Measurements from ENCODE around the gene SHISAL2A. TPM values are rescaled to one million over a fixed set of nuclear protein-coding genes. Genes with fewer than 3 reads are reported as not detected.

SHISAL2A gene
- polyA plus RNA-seq, 1 donor from 2014 or later, result not detected

DNA sequence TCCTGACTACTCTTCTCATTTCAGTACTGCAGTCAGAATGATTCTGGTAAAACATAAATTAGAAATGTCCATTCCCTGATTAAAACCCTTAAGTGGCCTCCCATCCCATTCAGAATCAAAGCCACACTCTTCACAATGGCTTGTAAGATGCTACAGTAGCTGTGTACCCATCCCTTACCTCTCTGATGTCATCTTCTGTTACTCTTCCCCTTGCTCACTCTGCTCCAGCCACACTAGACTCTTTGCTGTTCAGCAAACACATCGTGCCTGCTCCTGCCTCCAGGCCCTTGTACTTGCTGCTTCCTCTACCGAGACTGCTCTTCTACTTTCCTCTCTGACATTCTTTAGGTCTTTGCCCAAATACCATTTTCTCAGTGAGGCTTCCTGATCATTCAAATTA lies 35.1 kb upstream of the SHISAL2A start:
- Histone ChIP-seq H3K4me2 (ENCODE audit: low read length) (no peak overlapping the region), H3K27me3 (ENCODE audit: insufficient read depth, low read depth, low read length) (peaks cover 4% of the 10 kb centered on the region), H3K27ac (ENCODE audit: low read length) (no peak overlapping the region), H4K20me1 (ENCODE audit: insufficient read depth) (no peaks in the 10 kb centered on the region), H2AFZ (ENCODE audit: low read depth, low read length) (no peak overlapping the region), H3K9ac (ENCODE audit: low read length) (no peak overlapping the region), H3K4me3 (ENCODE audit: low read length) (no peak overlapping the region), H3K79me2 (replicated peaks; ENCODE audit: insufficient read depth, low read length) (no peaks in the 10 kb centered on the region), H3K36me3 (ENCODE audit: insufficient read depth, low read length) (no peaks in the 10 kb centered on the region), H3K9me3 (ENCODE audit: low read length) (no peaks in the 10 kb centered on the region), H3K9me2 (ENCODE audit: insufficient read depth, low read length) (no peaks in the 10 kb centered on the region), H3F3A (ENCODE audit: insufficient read depth, low read length, poor library complexity, severe bottlenecking) (no peaks in the 10 kb centered on the region)
- no peak for TF ChIP-seq EZH2 (IDR thresholded peaks at IDR 0.05; ENCODE audit: borderline replicate concordance, insufficient read depth, low read length, poor library complexity, severe bottlenecking)
- no peak for TF ChIP-seq POLR2AphosphoS5 (IDR thresholded peaks at IDR 0.05)
- TF ChIP-seq TAF1 (IDR thresholded peaks at IDR 0.05; ENCODE audit: low read depth), result no peak
- TF ChIP-seq, protein P1, sequence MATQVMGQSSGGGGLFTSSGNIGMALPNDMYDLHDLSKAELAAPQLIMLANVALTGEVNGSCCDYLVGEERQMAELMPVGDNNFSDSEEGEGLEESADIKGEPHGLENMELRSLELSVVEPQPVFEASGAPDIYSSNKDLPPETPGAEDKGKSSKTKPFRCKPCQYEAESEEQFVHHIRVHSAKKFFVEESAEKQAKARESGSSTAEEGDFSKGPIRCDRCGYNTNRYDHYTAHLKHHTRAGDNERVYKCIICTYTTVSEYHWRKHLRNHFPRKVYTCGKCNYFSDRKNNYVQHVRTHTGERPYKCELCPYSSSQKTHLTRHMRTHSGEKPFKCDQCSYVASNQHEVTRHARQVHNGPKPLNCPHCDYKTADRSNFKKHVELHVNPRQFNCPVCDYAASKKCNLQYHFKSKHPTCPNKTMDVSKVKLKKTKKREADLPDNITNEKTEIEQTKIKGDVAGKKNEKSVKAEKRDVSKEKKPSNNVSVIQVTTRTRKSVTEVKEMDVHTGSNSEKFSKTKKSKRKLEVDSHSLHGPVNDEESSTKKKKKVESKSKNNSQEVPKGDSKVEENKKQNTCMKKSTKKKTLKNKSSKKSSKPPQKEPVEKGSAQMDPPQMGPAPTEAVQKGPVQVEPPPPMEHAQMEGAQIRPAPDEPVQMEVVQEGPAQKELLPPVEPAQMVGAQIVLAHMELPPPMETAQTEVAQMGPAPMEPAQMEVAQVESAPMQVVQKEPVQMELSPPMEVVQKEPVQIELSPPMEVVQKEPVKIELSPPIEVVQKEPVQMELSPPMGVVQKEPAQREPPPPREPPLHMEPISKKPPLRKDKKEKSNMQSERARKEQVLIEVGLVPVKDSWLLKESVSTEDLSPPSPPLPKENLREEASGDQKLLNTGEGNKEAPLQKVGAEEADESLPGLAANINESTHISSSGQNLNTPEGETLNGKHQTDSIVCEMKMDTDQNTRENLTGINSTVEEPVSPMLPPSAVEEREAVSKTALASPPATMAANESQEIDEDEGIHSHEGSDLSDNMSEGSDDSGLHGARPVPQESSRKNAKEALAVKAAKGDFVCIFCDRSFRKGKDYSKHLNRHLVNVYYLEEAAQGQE (IDR thresholded peaks at IDR 0.05; ENCODE audit: borderline replicate concordance), result no peak
- TF ChIP-seq RAD21 (conservative IDR thresholded peaks at IDR 0.05), result no peak
- no peak for TF ChIP-seq SMC3 (conservative IDR thresholded peaks at IDR 0.05; ENCODE audit: poor library complexity)
- TF ChIP-seq, protein P2, sequence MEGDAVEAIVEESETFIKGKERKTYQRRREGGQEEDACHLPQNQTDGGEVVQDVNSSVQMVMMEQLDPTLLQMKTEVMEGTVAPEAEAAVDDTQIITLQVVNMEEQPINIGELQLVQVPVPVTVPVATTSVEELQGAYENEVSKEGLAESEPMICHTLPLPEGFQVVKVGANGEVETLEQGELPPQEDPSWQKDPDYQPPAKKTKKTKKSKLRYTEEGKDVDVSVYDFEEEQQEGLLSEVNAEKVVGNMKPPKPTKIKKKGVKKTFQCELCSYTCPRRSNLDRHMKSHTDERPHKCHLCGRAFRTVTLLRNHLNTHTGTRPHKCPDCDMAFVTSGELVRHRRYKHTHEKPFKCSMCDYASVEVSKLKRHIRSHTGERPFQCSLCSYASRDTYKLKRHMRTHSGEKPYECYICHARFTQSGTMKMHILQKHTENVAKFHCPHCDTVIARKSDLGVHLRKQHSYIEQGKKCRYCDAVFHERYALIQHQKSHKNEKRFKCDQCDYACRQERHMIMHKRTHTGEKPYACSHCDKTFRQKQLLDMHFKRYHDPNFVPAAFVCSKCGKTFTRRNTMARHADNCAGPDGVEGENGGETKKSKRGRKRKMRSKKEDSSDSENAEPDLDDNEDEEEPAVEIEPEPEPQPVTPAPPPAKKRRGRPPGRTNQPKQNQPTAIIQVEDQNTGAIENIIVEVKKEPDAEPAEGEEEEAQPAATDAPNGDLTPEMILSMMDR (IDR thresholded peaks at IDR 0.05; ENCODE audit: poor library complexity, severe bottlenecking), result no peak
- TF ChIP-seq EP300 (conservative IDR thresholded peaks at IDR 0.05; ENCODE audit: poor library complexity, severe bottlenecking), result no peak

DNA sequence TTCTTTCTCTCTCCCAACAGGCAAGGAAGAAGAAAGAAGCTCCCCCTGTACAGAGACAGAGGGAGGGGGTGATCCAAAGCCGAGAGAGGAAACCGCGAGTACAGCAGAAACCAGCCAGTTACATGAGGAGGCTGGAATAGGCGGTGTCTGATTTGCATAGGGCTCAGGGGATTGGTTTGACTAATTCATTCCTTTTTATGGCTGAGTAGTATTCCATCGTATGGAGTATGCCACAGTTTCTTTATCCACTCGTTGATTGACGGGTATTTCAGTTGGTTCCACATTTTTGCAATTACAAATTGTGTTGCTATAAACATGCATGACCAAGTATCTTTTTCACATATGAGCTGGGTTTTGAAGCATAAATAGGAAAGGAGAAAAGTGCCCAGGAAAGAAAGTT lies 34.2 kb upstream of the SHISAL2A start:
- H3K4me3 ChIP-seq (ENCODE audit: low read length), result no peak overlapping the region
- no peaks in the 10 kb centered on the region for H3F3A ChIP-seq (ENCODE audit: insufficient read depth, low read length, poor library complexity, severe bottlenecking)
- peaks cover 7% of the 10 kb centered on the region for H3K27me3 ChIP-seq (ENCODE audit: insufficient read depth, low read depth, low read length)
- no peak overlapping the region for H3K9ac ChIP-seq (ENCODE audit: low read length)
- H3K9me3 ChIP-seq (ENCODE audit: low read length), result no peaks in the 10 kb centered on the region
- H2AFZ ChIP-seq (ENCODE audit: low read depth, low read length), result no peak overlapping the region
- no peaks in the 10 kb centered on the region for H3K79me2 ChIP-seq (replicated peaks; ENCODE audit: insufficient read depth, low read length)
- TF ChIP-seq TAF1 (IDR thresholded peaks at IDR 0.05; ENCODE audit: low read depth), result no peak
- TF ChIP-seq MXI1 (conservative IDR thresholded peaks at IDR 0.05; ENCODE audit: poor library complexity, severe bottlenecking), result no peak
- TF ChIP-seq RAD21 (conservative IDR thresholded peaks at IDR 0.05), result no peak
- TF ChIP-seq, protein P2 (IDR thresholded peaks at IDR 0.05; ENCODE audit: poor library complexity, severe bottlenecking), result no peak
- no peak for TF ChIP-seq POLR2AphosphoS5 (IDR thresholded peaks at IDR 0.05)
- TF ChIP-seq, protein P1 (IDR thresholded peaks at IDR 0.05; ENCODE audit: borderline replicate concordance), result no peak
- no peak for TF ChIP-seq SMC3 (conservative IDR thresholded peaks at IDR 0.05; ENCODE audit: poor library complexity)
- no peak for TF ChIP-seq EZH2 (IDR thresholded peaks at IDR 0.05; ENCODE audit: borderline replicate concordance, insufficient read depth, low read length, poor library complexity, severe bottlenecking)
- TF ChIP-seq EP300 (conservative IDR thresholded peaks at IDR 0.05; ENCODE audit: poor library complexity, severe bottlenecking), result no peak
- H3K4me2 ChIP-seq (ENCODE audit: low read length), result no peak overlapping the region
- no peak overlapping the region for H3K27ac ChIP-seq (ENCODE audit: low read length)
- no peaks in the 10 kb centered on the region for H3K9me2 ChIP-seq (ENCODE audit: insufficient read depth, low read length)
- no peaks in the 10 kb centered on the region for H3K36me3 ChIP-seq (ENCODE audit: insufficient read depth, low read length)
- H4K20me1 ChIP-seq (ENCODE audit: insufficient read depth), result no peaks in the 10 kb centered on the region
